IMR-90 (cell line): ENCODE results near the gene RAPGEF1. TPM values are rescaled to one million over a fixed set of nuclear protein-coding genes. Genes with fewer than 3 reads are reported as not detected.
A peak's percentile ranks its signal among the peaks of the same experiment; 100 is the strongest.

Experiments used
- ATAC-seq: fragments of 200-7000 bp; cut with Tn5 transposase; 2 replicates; pipeline ENCODE4 v1.9.1; 2020; ENCODE audit warnings: low read depth, mild to moderate bottlenecking, moderate library complexity
- BruUV-seq: library from RNA; stranded (reverse); fragments of 400-500 nt; replicated peaks from 2 replicates; lab custom pipeline; 2021; lab: Mats Ljungman, UMichigan
- CTCF ChIA-PET: fragments of 300-600 bp; formaldehyde crosslinking; extraction: SDS; loops from one replicate; lab custom pipeline; 2021; ENCODE audit warnings: antibody characterized with exemption; lab: Yijun Ruan, JAX
- POLR2A ChIA-PET: fragments of 300-600 bp; sonication (Branson Sonifier 250); formaldehyde crosslinking; loops from one replicate; lab custom pipeline; 2022; ENCODE audit warnings: antibody characterized with exemption; ENCODE audit not compliant: unreplicated experiment; lab: Charles Lee
- DNase-seq: peaks from one replicate; pipeline ENCODE4 v3.0.0; 2013
- H2AFZ ChIP-seq: replicated peaks from 2 replicates; pipeline ENCODE3; 2013; ENCODE audit warnings: low read length, mild to moderate bottlenecking; ENCODE audit not compliant: poor library complexity
- H2AK5ac ChIP-seq: 2 replicates; pipeline ENCODE4 v1.6.1; 2013; ENCODE audit warnings: low read depth, low read length, inconsistent platforms
- H2AK9ac ChIP-seq: replicated peaks from 2 replicates; pipeline ENCODE3; 2013; ENCODE audit warnings: mild to moderate bottlenecking, low read depth, low read length, moderate library complexity; ENCODE audit not compliant: poor library complexity
- H2BK120ac ChIP-seq: 2 replicates; pipeline ENCODE4 v1.6.1; 2013; ENCODE audit warnings: low read depth, low read length, inconsistent platforms
- H2BK15ac ChIP-seq: 3 replicates; pipeline ENCODE4 v1.6.1; 2013; ENCODE audit warnings: low read depth, low read length, inconsistent platforms
- H2BK20ac ChIP-seq: 2 replicates; pipeline ENCODE4 v1.6.1; 2013; ENCODE audit warnings: low read depth, mild to moderate bottlenecking, inconsistent platforms, low read length, moderate library complexity
- H2BK5ac ChIP-seq: 2 replicates; pipeline ENCODE4 v1.6.1; 2013; ENCODE audit warnings: mild to moderate bottlenecking, low read depth, low read length, inconsistent platforms; ENCODE audit not compliant: poor library complexity, severe bottlenecking
- H3K14ac ChIP-seq: replicated peaks from 2 replicates; pipeline ENCODE4 v1.6.1; 2013; ENCODE audit warnings: low read depth, low read length, inconsistent platforms
- H3K18ac ChIP-seq: 2 replicates; pipeline ENCODE4 v1.6.1; 2013; ENCODE audit warnings: low read depth, low read length, control low read depth
- H3K23ac ChIP-seq: 2 replicates; pipeline ENCODE4 v1.6.1; 2013; ENCODE audit warnings: low read depth, low read length, inconsistent platforms
- H3K27ac ChIP-seq: 2 replicates; pipeline ENCODE4 v1.5.1; 2013; ENCODE audit warnings: mild to moderate bottlenecking, control low read depth, low read length; ENCODE audit not compliant: insufficient read depth
- H3K27me3 ChIP-seq: 2 replicates; pipeline ENCODE4 v1.6.1; 2013; ENCODE audit warnings: low read length; ENCODE audit not compliant: control insufficient read depth, insufficient read depth
- H3K36me3 ChIP-seq: 2 replicates; pipeline ENCODE4 v1.6.1; 2013; ENCODE audit warnings: low read length, mixed read lengths; ENCODE audit not compliant: control insufficient read depth, insufficient read depth
- H3K4ac ChIP-seq: 2 replicates; pipeline ENCODE4 v1.6.1; 2013; ENCODE audit warnings: low read depth, low read length, inconsistent platforms
- H3K4me1 ChIP-seq: 2 replicates; pipeline ENCODE4 v1.6.1; 2013; ENCODE audit warnings: low read length, mixed read lengths; ENCODE audit not compliant: control insufficient read depth, insufficient read depth
- H3K4me2 ChIP-seq: 2 replicates; pipeline ENCODE4 v1.6.1; 2013; ENCODE audit warnings: low read depth, mild to moderate bottlenecking, control low read depth, low read length, moderate library complexity
- H3K4me3 ChIP-seq: 2 replicates; pipeline ENCODE4 v1.5.1; 2013; ENCODE audit warnings: low read depth, mild to moderate bottlenecking, control low read depth, low read length, moderate library complexity; ENCODE audit not compliant: insufficient read depth
- H3K56ac ChIP-seq: 2 replicates; pipeline ENCODE4 v1.6.1; 2013; ENCODE audit warnings: low read length, inconsistent platforms; ENCODE audit not compliant: insufficient read depth; ENCODE audit errors: extremely low read depth
- H3K79me1 ChIP-seq, 2 experiments: 2 replicates each; pipeline ENCODE4 v1.6.1; 2013; ENCODE audit warnings: low read length in 2 of 2, inconsistent platforms in 1 of 2, low read depth in 1 of 2
- H3K9ac ChIP-seq: 2 replicates; pipeline ENCODE4 v1.6.1; 2013; ENCODE audit warnings: low read depth, low read length, control low read depth
- H3K9me1 ChIP-seq: 2 replicates; pipeline ENCODE4 v1.6.1; 2013; ENCODE audit warnings: low read length, inconsistent platforms; ENCODE audit not compliant: insufficient read depth
- H3K9me3 ChIP-seq: 2 replicates; pipeline ENCODE4 v1.6.1; 2013; ENCODE audit warnings: low read length; ENCODE audit not compliant: control insufficient read depth, insufficient read depth
- H4K20me1 ChIP-seq: 2 replicates; pipeline ENCODE4 v1.6.1; 2013; ENCODE audit warnings: low read length, inconsistent platforms; ENCODE audit not compliant: insufficient read depth
- H4K5ac ChIP-seq: 2 replicates; pipeline ENCODE4 v1.6.1; 2013; ENCODE audit warnings: mild to moderate bottlenecking, low read depth, low read length, control low read depth
- H4K8ac ChIP-seq, 2 experiments: 2 replicates each; pipeline ENCODE4 v1.6.1; 2013; ENCODE audit warnings: low read depth in 2 of 2, low read length in 2 of 2, control low read depth in 1 of 2, inconsistent platforms in 1 of 2
- H4K91ac ChIP-seq: 2 replicates; pipeline ENCODE4 v1.6.1; 2013; ENCODE audit warnings: low read depth, low read length, inconsistent platforms; ENCODE audit not compliant: insufficient read depth
- BHLHE40 ChIP-seq: fragments of 150-350 bp; IDR thresholded peaks from 2 replicates; pipeline ENCODE4 v1.6.1; 2016; ENCODE audit warnings: mild to moderate bottlenecking, low read depth, low read length
- CEBPB ChIP-seq: IDR thresholded peaks from 2 replicates; pipeline ENCODE4 v1.6.1; 2012; ENCODE audit warnings: low read depth, low read length, improper control_type of control experiment
- CHD1 ChIP-seq: IDR thresholded peaks from 2 replicates; pipeline ENCODE4 v1.6.1; 2012; ENCODE audit warnings: low read depth, low read length, improper control_type of control experiment
- FOS ChIP-seq: fragments of 150-350 bp; IDR thresholded peaks from 2 replicates; pipeline ENCODE4 v1.6.1; 2016; ENCODE audit warnings: low read depth, low read length
- MAFK ChIP-seq: IDR thresholded peaks from 2 replicates; pipeline ENCODE4 v1.6.1; 2012; ENCODE audit warnings: low read depth, low read length, improper control_type of control experiment
- NFE2L2 ChIP-seq: fragments of 150-350 bp; IDR thresholded peaks from 2 replicates; pipeline ENCODE4 v1.6.1; 2016; ENCODE audit warnings: low read depth, mild to moderate bottlenecking, low read length
- POLR2A ChIP-seq: IDR thresholded peaks from 2 replicates; pipeline ENCODE4 v1.6.1; 2012; ENCODE audit warnings: mild to moderate bottlenecking, low read depth, low read length
- RAD21 ChIP-seq: IDR thresholded peaks from 2 replicates; pipeline ENCODE4 v1.6.1; 2012; ENCODE audit warnings: low read length, improper control_type of control experiment
- RCOR1 ChIP-seq: IDR thresholded peaks from 2 replicates; pipeline ENCODE4 v1.6.1; 2012; ENCODE audit warnings: mild to moderate bottlenecking, low read length, improper control_type of control experiment; ENCODE audit not compliant: insufficient replicate concordance
- RFX5 ChIP-seq: IDR thresholded peaks from 2 replicates; pipeline ENCODE4 v1.8.0; 2012; ENCODE audit warnings: low read depth, mild to moderate bottlenecking, low read length, moderate library complexity
- WGBS, 2 experiments: methylation state at CpG; one replicate each; pipeline versions ENCODE4 v1.1.5 to v1.1.7; 2013; ENCODE audit warnings: missing lambda C conversion rate in 2 of 2; ENCODE audit not compliant: insufficient read length in 1 of 2; ENCODE audit errors: extremely low coverage in 2 of 2; 5-methylcytosine and 5-hydroxymethylcytosine counted together
- dilution Hi-C: fragments of 300-500 bp; cut with HindIII; formaldehyde crosslinking; loops from one replicate; pipeline ENCODE4 v1.14.3; 2018; ENCODE audit warnings: low sequenced_read_pairs; ENCODE audit not compliant: unreplicated experiment
- in situ Hi-C: fragments of 300-500 bp; cut with MboI; formaldehyde crosslinking; loops from 3 replicates; pipeline ENCODE4 v1.14.3; 2019; ENCODE audit warnings: low sequenced_read_pairs, inconsistent platforms, mixed read lengths
- intact Hi-C: fragments of 100-400 bp; cut with micrococcal nuclease; formaldehyde crosslinking; loops from 2 replicates; pipeline ENCODE4 v1.10.0; 2022
- polyA plus RNA-seq, 3 experiments: library from polyadenylated mRNA; depleted of rRNA; stranded (reverse); fragments of >200 nt; gene quantifications; 2 replicates each; pipeline ENCODE4 v1.2.3, GENCODE V29; 2012; ENCODE audit warnings: low replicate concordance in 1 of 3
- total RNA-seq: library from RNA; depleted of rRNA; stranded (reverse); fragments of >200 nt; gene quantifications from 2 replicates; pipeline ENCODE4 v1.2.3, GENCODE V29; 2012
- TF ChIP-seq, protein P1 (sequence below): fragments of 150-350 bp; IDR thresholded peaks from 2 replicates; pipeline ENCODE4 v1.6.1; 2016; ENCODE audit warnings: low read depth, mild to moderate bottlenecking, low read length, moderate library complexity, borderline replicate concordance
- TF ChIP-seq, protein P2 (sequence below): conservative IDR thresholded peaks from 2 replicates; pipeline ENCODE4 v1.5.1; 2012; ENCODE audit warnings: mild to moderate bottlenecking, low read depth, low read length, improper control_type of control experiment
- TF ChIP-seq, protein P3 (sequence below): fragments of 150-350 bp; IDR thresholded peaks from 2 replicates; pipeline ENCODE4 v1.6.1; 2017; ENCODE audit warnings: mild to moderate bottlenecking, antibody characterized with exemption, low read length, low read depth

The RAPGEF1 gene
- total and polyA plus RNA-seq, 2 of the 4 experiments (the other 2 are of a cell fraction), result 13.1 to 22.3 TPM

DNA sequence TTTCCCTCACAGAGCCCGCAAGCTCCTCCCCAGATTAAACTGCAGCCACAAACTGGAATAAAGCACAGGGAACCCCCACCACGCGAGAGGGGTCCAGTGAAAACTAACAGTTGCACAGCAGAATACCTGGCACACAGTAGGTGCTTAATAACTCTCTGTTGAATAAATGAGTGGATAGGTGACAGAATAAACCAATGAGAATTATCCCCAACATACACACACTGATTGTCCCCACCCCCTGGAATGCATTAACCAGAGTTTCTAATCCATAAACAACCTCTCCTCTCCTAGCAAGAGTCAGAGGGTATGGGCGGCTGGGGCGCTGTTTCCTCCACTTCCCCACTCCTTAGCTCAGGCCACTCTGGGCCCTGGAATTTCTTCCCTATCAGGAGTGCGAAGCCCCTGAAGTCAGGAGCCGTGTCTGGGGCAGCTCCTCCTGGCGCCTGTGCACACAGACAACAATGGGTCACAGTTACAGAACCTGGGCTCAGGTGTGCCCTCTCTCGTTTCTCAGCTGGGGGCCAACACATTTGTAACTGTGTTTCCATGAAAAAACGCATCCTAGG is 27.6 kb downstream of the RAPGEF1 start:
- TF ChIP-seq, protein P1, sequence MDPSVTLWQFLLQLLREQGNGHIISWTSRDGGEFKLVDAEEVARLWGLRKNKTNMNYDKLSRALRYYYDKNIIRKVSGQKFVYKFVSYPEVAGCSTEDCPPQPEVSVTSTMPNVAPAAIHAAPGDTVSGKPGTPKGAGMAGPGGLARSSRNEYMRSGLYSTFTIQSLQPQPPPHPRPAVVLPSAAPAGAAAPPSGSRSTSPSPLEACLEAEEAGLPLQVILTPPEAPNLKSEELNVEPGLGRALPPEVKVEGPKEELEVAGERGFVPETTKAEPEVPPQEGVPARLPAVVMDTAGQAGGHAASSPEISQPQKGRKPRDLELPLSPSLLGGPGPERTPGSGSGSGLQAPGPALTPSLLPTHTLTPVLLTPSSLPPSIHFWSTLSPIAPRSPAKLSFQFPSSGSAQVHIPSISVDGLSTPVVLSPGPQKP, result no peak
- TF ChIP-seq CHD1 (no peak), MAFK (no peak), RFX5 (no peak), CEBPB (no peak), POLR2A (no peak), NFE2L2 (no peak), RAD21 (no peak), RCOR1 (no peak), BHLHE40 (no peak), FOS (no peak)
- TF ChIP-seq, protein P2, sequence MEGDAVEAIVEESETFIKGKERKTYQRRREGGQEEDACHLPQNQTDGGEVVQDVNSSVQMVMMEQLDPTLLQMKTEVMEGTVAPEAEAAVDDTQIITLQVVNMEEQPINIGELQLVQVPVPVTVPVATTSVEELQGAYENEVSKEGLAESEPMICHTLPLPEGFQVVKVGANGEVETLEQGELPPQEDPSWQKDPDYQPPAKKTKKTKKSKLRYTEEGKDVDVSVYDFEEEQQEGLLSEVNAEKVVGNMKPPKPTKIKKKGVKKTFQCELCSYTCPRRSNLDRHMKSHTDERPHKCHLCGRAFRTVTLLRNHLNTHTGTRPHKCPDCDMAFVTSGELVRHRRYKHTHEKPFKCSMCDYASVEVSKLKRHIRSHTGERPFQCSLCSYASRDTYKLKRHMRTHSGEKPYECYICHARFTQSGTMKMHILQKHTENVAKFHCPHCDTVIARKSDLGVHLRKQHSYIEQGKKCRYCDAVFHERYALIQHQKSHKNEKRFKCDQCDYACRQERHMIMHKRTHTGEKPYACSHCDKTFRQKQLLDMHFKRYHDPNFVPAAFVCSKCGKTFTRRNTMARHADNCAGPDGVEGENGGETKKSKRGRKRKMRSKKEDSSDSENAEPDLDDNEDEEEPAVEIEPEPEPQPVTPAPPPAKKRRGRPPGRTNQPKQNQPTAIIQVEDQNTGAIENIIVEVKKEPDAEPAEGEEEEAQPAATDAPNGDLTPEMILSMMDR, result no peak
- TF ChIP-seq, protein P3, sequence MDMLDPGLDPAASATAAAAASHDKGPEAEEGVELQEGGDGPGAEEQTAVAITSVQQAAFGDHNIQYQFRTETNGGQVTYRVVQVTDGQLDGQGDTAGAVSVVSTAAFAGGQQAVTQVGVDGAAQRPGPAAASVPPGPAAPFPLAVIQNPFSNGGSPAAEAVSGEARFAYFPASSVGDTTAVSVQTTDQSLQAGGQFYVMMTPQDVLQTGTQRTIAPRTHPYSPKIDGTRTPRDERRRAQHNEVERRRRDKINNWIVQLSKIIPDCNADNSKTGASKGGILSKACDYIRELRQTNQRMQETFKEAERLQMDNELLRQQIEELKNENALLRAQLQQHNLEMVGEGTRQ, result no peak
- dilution Hi-C loops, result no loop called here
- POLR2A ChIA-PET, result no interaction called here

More for the DNA sequence above, 27.6 kb downstream of the RAPGEF1 start:
- H3K4ac ChIP-seq, result peak overlapping the region; percentile 35
- no peak overlapping the region for H2AFZ ChIP-seq
- H4K8ac ChIP-seq, result no peak overlapping the region
- in situ Hi-C loops (no loop called here), intact Hi-C loops (no loop called here)
- WGBS, 2 experiments, result 80% methylated on average over 1 of the region's 10 CpGs; no CpG with 5 or more reads in 1 of the 2 experiments
- DNase-seq (no peak), ATAC-seq (no peak)
- peaks cover 18% of the 10 kb centered on the region for H3K4me1 ChIP-seq
- H4K20me1 ChIP-seq, result peaks cover 41% of the 10 kb centered on the region
- no peak overlapping the region for H4K5ac ChIP-seq
- no peak overlapping the region for H3K56ac ChIP-seq
- peaks cover 29% of the 10 kb centered on the region for H3K9me1 ChIP-seq
- no peak overlapping the region for H2AK5ac ChIP-seq
- no peak overlapping the region for H3K9ac ChIP-seq
- H2AK9ac ChIP-seq, result no peak overlapping the region
- H3K36me3 ChIP-seq, result no peaks in the 10 kb centered on the region
- peaks cover 45 to 87% of the 10 kb centered on the region in 2 experiments for H3K79me1 ChIP-seq
- no TSS peak for BruUV-seq
- no peaks in the 10 kb centered on the region for H3K27me3 ChIP-seq
- H4K91ac ChIP-seq, result peak overlapping the region; percentile 4; the same call in 1 of the 2 replicates
- H3K4me3 ChIP-seq, result no peak overlapping the region
- no peaks in the 10 kb centered on the region for H3K9me3 ChIP-seq
- H2BK15ac ChIP-seq, result no peak overlapping the region
- no peak overlapping the region for H3K18ac ChIP-seq
- H2BK5ac ChIP-seq, result no peak overlapping the region
- H2BK20ac ChIP-seq, result no peak overlapping the region
- H3K4me2 ChIP-seq, result no peak overlapping the region
- peak overlapping the region; percentile 56; the same call in 1 of the 2 replicates for H3K23ac ChIP-seq
- no peak overlapping the region for H3K14ac ChIP-seq
- H3K27ac ChIP-seq, result no peak overlapping the region
- CTCF ChIA-PET, result no interaction called here
- H2BK120ac ChIP-seq, result 0 out of 2 replicates have a peak overlapping the region, but pooled peaks have one; percentile 6
